ENCODE measurements around the gene KAT2B. TPM values are rescaled to one million over a fixed set of nuclear protein-coding genes. Genes with fewer than 3 reads are reported as not detected.
A peak's percentile ranks its signal among the peaks of the same experiment; 100 is the strongest.

Gene KAT2B
- total RNA-seq, 1 donor = 15.9 TPM

- Histone ChIP-seq H3K36me3 (ENCODE audit: insufficient read depth, low read length) (no peaks in the 10 kb centered on the region), H3K27ac (ENCODE audit: low read depth, low read length) (no peak overlapping the region), H3K9me3 (ENCODE audit: low read depth, low read length) (no peaks in the 10 kb centered on the region), H3K79me2 (ENCODE audit: insufficient read depth, low read length) (no peaks in the 10 kb centered on the region), H2AFZ (ENCODE audit: low read length) (no peak overlapping the region), H4K20me1 (ENCODE audit: insufficient read depth, low read length) (no peaks in the 10 kb centered on the region), H3K27me3 (ENCODE audit: insufficient read depth, low read length) (no peaks in the 10 kb centered on the region), H3K4me3 (ENCODE audit: insufficient read depth, low read length) (no peak overlapping the region), H3K4me1 (ENCODE audit: insufficient read depth, low read length) (no peaks in the 10 kb centered on the region), H3K4me2 (ENCODE audit: insufficient read depth, low read length) (no peak overlapping the region)
- TF ChIP-seq CTCF (IDR thresholded peaks at IDR 0.05; ENCODE audit: extremely low read depth, low read depth, low read length) = no peak
- DNase-seq (ENCODE audit: insufficient read length, low spot score, missing footprints) = no peak
These were observed 32.3 kb upstream of the KAT2B start for GRCh38 chr3:20007960-20008359.

GRCh38 chr3:20008646-20009045 lies 31.6 kb upstream of the KAT2B start:
- Histone ChIP-seq H3K4me2 (ENCODE audit: insufficient read depth, low read length) (no peak overlapping the region), H3K27ac (ENCODE audit: low read depth, low read length) (no peak overlapping the region), H3K9me3 (ENCODE audit: low read depth, low read length) (no peaks in the 10 kb centered on the region), H3K4me1 (ENCODE audit: insufficient read depth, low read length) (no peaks in the 10 kb centered on the region), H3K79me2 (ENCODE audit: insufficient read depth, low read length) (no peaks in the 10 kb centered on the region), H3K4me3 (ENCODE audit: insufficient read depth, low read length) (no peak overlapping the region), H3K27me3 (ENCODE audit: insufficient read depth, low read length) (no peaks in the 10 kb centered on the region), H3K36me3 (ENCODE audit: insufficient read depth, low read length) (no peaks in the 10 kb centered on the region), H4K20me1 (ENCODE audit: insufficient read depth, low read length) (no peaks in the 10 kb centered on the region), H2AFZ (ENCODE audit: low read length) (no peak overlapping the region)
- no peak for TF ChIP-seq CTCF (IDR thresholded peaks at IDR 0.05; ENCODE audit: extremely low read depth, low read depth, low read length)
- DNase-seq (ENCODE audit: insufficient read length, low spot score, missing footprints) = no peak

DNA sequence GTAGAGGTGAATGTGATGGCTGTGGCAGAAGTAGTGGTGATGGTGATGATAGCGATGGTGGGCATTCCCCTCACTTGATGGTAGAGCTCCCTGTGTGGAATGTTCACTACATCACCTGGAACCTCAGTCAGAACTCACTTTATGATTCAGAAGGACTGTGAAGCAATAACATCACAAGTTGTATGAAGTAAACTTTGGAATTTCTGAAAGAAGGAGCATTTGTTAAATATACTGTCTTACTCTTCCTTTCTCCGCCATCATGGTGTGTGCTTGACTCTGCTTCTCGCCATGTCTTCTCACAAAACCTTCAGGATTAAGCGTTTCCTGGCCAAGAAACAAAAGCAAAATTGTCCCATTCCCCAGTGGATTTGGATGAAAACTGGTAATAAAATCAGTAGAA lies 28.1 kb upstream of the KAT2B start, which contains the start of gene PP2D1:
TSS of gene PP2D1 (minus strand) at position 101 of the 400 bp plus-strand sequence. CDS start 192 bp downstream, outside the sequence.
- no peaks in the 10 kb centered on the region for H3K36me3 ChIP-seq (ENCODE audit: insufficient read depth, low read length)
- no peak within 1 kb of the TSS for H3K27ac ChIP-seq (ENCODE audit: low read depth, low read length)
- no peak within 1 kb of the TSS for H2AFZ ChIP-seq (ENCODE audit: low read length)
- H4K20me1 ChIP-seq (ENCODE audit: insufficient read depth, low read length) = no peaks in the 10 kb centered on the region
- H3K4me1 ChIP-seq (ENCODE audit: insufficient read depth, low read length) = no peaks in the 10 kb centered on the region
- no peak within 1 kb of the TSS for H3K4me2 ChIP-seq (ENCODE audit: insufficient read depth, low read length)
- no peaks in the 10 kb centered on the region for H3K79me2 ChIP-seq (ENCODE audit: insufficient read depth, low read length)
- DNase-seq (ENCODE audit: insufficient read length, low spot score, missing footprints) = no peak
- no peaks in the 10 kb centered on the region for H3K27me3 ChIP-seq (ENCODE audit: insufficient read depth, low read length)
- TF ChIP-seq CTCF (IDR thresholded peaks at IDR 0.05; ENCODE audit: extremely low read depth, low read depth, low read length) = no peak
- H3K4me3 ChIP-seq (ENCODE audit: insufficient read depth, low read length) = no peak within 1 kb of the TSS
- no peaks in the 10 kb centered on the region for H3K9me3 ChIP-seq (ENCODE audit: low read depth, low read length)

- TF ChIP-seq CTCF (IDR thresholded peaks at IDR 0.05; ENCODE audit: extremely low read depth, low read depth, low read length) = no peak
- Histone ChIP-seq H3K27ac (ENCODE audit: low read depth, low read length) (no peak overlapping the region), H3K79me2 (ENCODE audit: insufficient read depth, low read length) (no peaks in the 10 kb centered on the region), H2AFZ (ENCODE audit: low read length) (no peak overlapping the region), H3K4me1 (ENCODE audit: insufficient read depth, low read length) (no peaks in the 10 kb centered on the region), H3K27me3 (ENCODE audit: insufficient read depth, low read length) (no peaks in the 10 kb centered on the region), H4K20me1 (ENCODE audit: insufficient read depth, low read length) (no peaks in the 10 kb centered on the region), H3K4me2 (ENCODE audit: insufficient read depth, low read length) (no peak overlapping the region), H3K36me3 (ENCODE audit: insufficient read depth, low read length) (no peaks in the 10 kb centered on the region), H3K9me3 (ENCODE audit: low read depth, low read length) (no peaks in the 10 kb centered on the region), H3K4me3 (ENCODE audit: insufficient read depth, low read length) (no peak overlapping the region)
- peak; percentile 10 for DNase-seq (ENCODE audit: insufficient read length, low spot score, missing footprints)
These were observed 26.9 kb upstream of the KAT2B start for GRCh38 chr3:20013396-20013795.
